Stomach (tissue), 4 donors: ENCODE data around the gene WNT2B.

Source experiments
- CTCF ChIP-seq, 7 experiments: fragments of 450-650 bp in 4 of 7; fragments of 200-600 bp in 3 of 7; sonication (generic) in 3 of 7; IDR thresholded peaks; one replicate each; pipeline ENCODE4 v1.5.1; 2016 to 2019; ENCODE audit warnings: antibody characterized with exemption in 7 of 7, control low read depth in 2 of 7, mild to moderate bottlenecking in 1 of 7
- EP300 ChIP-seq: sonication (generic); formaldehyde crosslinking; IDR thresholded peaks from one replicate; pipeline ENCODE4 v1.6.1; 2017; ENCODE audit warnings: antibody characterized with exemption
- POLR2A ChIP-seq, 4 donors: fragments of 450-650 bp; IDR thresholded peaks; one replicate each; pipeline ENCODE4 v1.6.1; 2016; ENCODE audit warnings: antibody characterized with exemption in 4 of 4, control low read depth in 2 of 4, mild to moderate bottlenecking in 1 of 4, moderate library complexity in 1 of 4
- POLR2AphosphoS5 ChIP-seq, 3 donors: sonication (generic); formaldehyde crosslinking; IDR thresholded peaks; one replicate each; pipeline ENCODE4 v1.6.1; 2016; ENCODE audit warnings: antibody characterized with exemption in 3 of 3

- no peak for TF ChIP-seq POLR2AphosphoS5 (IDR thresholded peaks at IDR 0.05)
- TF ChIP-seq CTCF (IDR thresholded peaks at IDR 0.05), result no peak
- TF ChIP-seq EP300, result no peak
- no peak for TF ChIP-seq POLR2A (IDR thresholded peaks at IDR 0.05)
These were observed 33.6 kb downstream of the WNT2B start for GRCh38 chr1:112542206-112542973.
